Activated naive CD4-positive, alpha-beta T cell treated with anti-CD3 and anti-CD28 coated beads, Interleukin-2, amount 50 U/mL, for 72 hours (primary cell): ENCODE measurements around the gene NADSYN1. TPM values are rescaled to one million over a fixed set of nuclear protein-coding genes. Genes with fewer than 3 reads are reported as not detected.
"Not testable (repeated sequence)": the region's sequence is repeated elsewhere in the genome, so short reads cannot be mapped to it uniquely, and the experiment has no call there.

ENCODE experiments used
- ATAC-seq, 2 donors: fragments of 150-1000 bp; cut with Tn5 transposase; 2 replicates each; pipeline ENCODE4 v1.10.0; 2021; ENCODE audit warnings: mild to moderate bottlenecking in 2 of 2, moderate library complexity in 2 of 2
- DNase-seq, 2 donors: peaks; one replicate each; pipeline ENCODE4 v3.0.0; 2021 to 2022; ENCODE audit warnings: low spot score in 2 of 2
- H3K27ac Mint-ChIP-seq, 2 donors: one replicate each; pipeline ENCODE4 v1.8.0; 2022; ENCODE audit warnings: mild to moderate bottlenecking in 2 of 2, mixed read lengths in 2 of 2
- H3K36me3 Mint-ChIP-seq, 2 donors: one replicate each; pipeline ENCODE4 v1.8.0; 2022; ENCODE audit warnings: mixed read lengths in 2 of 2
- H3K9me3 Mint-ChIP-seq, 2 donors: one replicate each; pipeline ENCODE4 v1.8.0; 2022; ENCODE audit warnings: mixed read lengths in 2 of 2
- total RNA-seq, 2 donors: library from RNA; stranded (reverse); gene quantifications; one replicate each; pipeline ENCODE4 v1.2.3, GENCODE V29; 2022

NADSYN1 gene
- total RNA-seq, 2 donors from 2014 or later: 102 to 135 TPM

DNA sequence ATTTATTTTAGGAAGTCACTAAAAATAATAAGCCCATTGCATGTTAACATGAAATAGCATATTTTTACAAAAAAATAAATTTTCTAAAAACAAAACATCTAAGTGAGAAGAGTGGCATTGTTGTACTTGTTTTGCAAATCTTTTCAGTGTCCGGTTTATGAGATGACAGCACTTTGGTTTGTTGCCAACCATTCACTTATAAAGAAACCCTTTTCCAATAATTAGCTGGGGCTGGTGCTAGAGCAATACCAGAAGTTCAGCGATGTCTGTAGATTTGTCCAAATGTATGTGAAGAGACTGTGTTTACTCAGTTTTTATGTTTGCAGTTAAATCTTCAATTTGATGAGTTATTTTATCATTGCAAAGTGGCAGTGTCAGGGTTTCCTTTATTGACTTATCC lies 52.0 kb downstream of the NADSYN1 start:
- ATAC-seq: no peak
- DNase-seq: no peak
- Mint-ChIP-seq H3K36me3 (peaks cover 60 to 64% of the 10 kb centered on the region in 2 donors), H3K27ac (no peak overlapping the region), H3K9me3 (peaks cover 28% of the 10 kb centered on the region in 2 donors)

DNA sequence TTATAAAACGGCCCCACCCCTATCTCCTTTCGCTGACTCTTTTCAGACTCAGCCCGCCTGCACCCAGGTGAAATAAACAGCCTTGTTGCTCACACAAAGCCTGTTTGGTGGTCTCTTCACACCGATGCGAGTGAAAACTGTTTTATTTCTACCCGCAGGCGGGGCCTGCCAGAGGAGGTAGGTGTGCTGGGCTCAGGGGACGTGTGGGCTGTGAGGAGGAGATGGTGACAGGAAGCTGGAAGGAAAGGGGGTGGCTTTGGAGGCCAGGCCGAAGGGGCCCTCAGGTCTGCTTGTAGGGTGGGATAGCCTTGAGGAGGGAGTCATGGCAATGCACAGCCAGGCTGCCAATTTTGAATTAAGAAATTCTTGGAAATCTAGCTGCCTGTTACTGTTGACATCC lies 52.8 kb downstream of the NADSYN1 start:
- Mint-ChIP-seq H3K9me3 (peaks cover 28 to 29% of the 10 kb centered on the region in 2 donors), H3K27ac (no peak overlapping the region), H3K36me3 (peaks cover 55 to 57% of the 10 kb centered on the region in 2 donors)
- DNase-seq (no peak), ATAC-seq (no peak)

DNA sequence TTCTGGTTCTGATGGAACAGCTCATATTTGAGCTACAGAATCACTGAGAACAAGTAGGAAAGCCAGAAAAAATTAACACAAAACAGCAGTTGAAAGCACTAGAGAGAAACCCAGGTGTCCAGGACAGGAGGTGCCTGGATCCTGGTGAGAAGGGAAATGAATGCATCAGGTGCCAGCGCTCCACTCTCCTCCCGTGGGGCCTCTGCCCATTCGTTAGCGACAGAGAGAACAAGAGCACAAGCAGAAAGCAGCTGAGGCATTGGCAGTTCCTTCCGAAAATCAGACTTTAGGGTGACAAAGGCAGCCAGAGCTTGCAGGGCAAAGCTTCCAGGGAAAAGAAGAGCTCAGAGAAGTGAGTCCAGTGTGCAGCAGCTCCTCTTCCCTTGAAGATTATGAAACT lies 54.1 kb downstream of the NADSYN1 start:
- peaks cover 32% of the 10 kb centered on the region in 2 donors for H3K9me3 Mint-ChIP-seq
- H3K27ac Mint-ChIP-seq: no peak overlapping the region
- H3K36me3 Mint-ChIP-seq: peaks cover 59 to 67% of the 10 kb centered on the region in 2 donors
- DNase-seq: no peak
- ATAC-seq: no peak

DNA sequence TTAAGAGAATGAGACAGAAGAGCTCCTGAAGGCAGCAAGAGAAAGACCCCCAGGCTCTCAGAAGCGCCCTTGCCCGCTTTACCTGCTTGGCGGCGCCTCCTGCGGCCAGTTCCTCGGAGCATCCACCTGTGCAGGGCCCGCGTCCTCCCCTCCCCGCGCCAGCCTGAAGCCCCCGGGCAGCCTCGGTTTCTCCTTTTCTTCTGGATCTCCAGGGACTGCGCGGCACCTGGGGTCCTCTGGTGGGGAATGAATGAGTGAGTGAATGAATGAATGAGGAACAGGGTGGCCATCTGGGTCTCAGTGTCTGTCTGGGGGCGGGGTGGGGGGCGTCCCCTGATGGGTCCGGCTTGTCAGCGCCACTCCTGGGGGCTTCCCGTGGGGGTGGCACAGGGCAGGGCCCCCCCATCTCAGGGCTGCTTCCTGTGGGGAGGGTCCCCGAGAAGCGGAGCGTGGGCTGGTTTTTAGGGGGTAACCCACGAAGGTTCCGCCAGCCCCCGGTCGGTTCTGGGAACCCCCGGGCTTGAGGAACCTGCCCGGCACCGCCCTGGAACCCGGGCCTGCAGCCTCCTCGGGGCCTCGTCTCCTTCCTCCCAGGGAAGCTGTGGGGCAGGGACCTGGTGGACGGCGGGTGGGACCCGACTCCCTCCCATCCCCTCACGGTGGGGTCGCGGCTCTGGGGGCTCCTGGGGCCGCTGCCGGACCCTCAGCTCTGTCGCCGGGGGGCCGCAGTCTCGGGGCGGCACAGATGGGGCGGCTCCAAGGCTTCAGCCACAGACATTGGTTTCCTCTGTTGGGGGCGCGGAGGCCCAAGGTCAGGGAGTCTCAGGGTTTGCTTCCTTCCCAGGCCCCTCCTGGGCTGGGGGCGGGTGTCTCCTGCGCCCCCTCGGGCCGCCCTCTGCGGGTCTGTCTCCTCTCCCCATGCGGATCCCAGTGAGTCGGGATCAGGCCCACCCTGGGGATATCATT lies 65.8 kb downstream of the NADSYN1 start:
- H3K27ac Mint-ChIP-seq: peak overlapping the region in 1 of 2 donors; percentile 84
- peaks cover 10 to 19% of the 10 kb centered on the region in 2 donors for H3K9me3 Mint-ChIP-seq
- no peak for ATAC-seq
- H3K36me3 Mint-ChIP-seq: peaks cover 0 to 3% of the 10 kb centered on the region in 2 donors
- DNase-seq: no peak

- peaks cover 7 to 14% of the 10 kb centered on the region in 2 donors for H3K9me3 Mint-ChIP-seq
Measured at GRCh38 chr11:71519546-71519945, 66.5 kb downstream of the NADSYN1 start.

DNA sequence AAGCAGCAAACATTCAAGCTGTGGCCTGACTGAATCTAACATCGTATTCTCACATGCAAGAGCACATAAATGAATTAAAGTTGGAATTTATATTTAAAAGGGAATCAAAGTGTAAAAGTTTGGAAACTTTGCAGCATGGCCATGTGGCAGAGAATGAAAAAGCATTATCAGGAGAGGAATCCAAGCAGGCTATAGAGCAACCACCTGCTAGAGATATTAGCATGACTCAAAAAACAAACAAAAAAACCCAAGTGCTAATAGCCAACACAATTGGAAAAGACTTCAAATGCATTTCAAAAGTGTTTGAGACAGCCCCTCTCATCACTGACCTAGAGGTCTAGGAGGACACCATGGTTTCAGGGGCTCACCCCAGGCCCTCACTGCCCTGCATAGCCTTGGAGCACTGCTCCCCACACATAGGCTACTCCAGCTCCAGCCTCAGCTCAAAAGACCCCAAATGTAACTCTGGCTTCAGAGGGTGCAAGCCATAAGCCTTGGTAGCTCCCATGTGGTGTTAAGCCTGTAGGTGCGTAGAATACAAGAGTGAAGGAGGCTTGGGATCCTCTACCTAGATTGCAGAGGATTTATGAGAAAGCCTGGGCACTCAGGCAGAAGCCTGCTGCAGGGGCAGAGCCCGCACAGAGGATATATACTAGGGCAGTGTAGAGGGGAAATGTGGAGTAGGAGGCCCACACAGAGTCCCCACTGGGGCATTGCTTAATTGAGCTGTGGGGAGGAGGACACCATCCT lies 72.4 kb downstream of the NADSYN1 start:
- no peak for DNase-seq
- ATAC-seq: no peak
- Mint-ChIP-seq H3K9me3 (peaks cover 7 to 10% of the 10 kb centered on the region in 2 donors), H3K27ac (no peak overlapping the region), H3K36me3 (no peaks in the 10 kb centered on the region)

More at GRCh38 chr11:71519546-71519945, 66.5 kb downstream of the NADSYN1 start:
- Mint-ChIP-seq H3K36me3 (no peaks in the 10 kb centered on the region), H3K27ac (no peak overlapping the region)
- DNase-seq: no peak
- ATAC-seq: no peak

DNA sequence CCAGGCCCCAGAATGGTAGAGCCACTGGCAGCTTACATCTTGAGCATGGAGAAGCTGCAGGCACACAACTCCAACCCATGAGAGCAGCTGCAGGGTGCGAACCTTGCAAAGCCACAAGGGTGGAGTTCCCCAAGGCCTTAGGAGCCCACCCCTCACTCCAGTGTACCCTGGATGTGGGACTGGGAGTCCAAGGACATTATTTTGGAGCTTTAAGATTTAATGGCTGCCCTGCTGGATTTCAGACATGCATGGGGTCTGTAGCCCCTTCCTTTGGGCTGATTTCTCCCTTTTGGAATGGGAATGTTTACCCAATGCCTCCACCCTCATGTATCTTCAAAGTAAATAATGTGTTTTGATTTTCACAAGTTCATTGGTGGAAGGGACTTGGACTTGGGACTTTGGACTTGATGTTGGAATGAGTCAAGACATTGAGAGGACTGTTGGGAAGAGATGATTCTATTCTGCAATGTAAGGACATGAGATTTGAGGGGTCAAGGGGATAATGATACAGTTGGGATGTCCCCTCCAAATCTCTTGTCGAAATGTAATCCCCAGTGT lies 73.0 kb downstream of the NADSYN1 start:
- no peak overlapping the region for H3K27ac Mint-ChIP-seq

DNA sequence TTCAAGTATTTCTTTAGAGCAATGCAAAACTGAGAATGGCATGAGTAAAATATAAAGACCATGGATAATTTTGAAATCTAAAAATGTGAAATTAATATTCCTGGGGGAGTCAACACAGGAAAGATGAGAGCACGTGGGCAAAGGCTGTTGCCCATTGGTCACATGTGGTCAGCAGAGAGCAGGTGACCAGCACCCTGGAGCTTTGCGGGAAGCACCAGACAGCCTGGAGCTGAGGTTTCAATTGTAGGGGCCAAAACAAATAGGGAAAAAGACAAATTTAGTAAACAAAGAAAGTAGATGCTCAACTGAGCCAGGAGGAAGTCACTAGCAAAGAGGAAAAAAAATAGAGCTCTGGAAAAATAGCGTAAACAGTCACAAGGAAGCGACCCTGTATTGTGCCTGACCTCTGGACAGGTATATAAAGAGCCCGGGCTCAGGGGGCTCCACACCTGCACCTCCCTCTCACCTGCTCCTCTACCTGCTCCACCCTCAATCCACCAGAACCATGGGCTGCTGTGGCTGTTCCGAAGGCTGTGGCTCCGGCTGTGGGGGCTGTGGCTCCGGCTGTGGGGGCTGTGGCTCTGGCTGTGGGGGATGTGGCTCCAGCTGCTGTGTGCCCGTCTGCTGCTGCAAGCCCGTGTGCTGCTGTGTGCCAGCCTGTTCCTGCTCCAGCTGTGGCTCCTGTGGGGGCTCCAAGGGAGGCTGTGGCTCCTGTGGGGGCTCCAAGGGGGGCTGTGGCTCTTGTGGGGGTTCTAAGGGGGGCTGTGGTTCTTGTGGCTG lies 74.0 kb downstream of the NADSYN1 start, which contains the start of gene KRTAP5-7:
KRTAP5-7 (plus strand) TSS at position 472 of the 780 bp plus-strand sequence; CDS start at position 506, 34 bp downstream.
- ATAC-seq: not testable (repeated sequence)

More for the DNA sequence above, 73.0 kb downstream of the NADSYN1 start:
- no peaks in the 10 kb centered on the region for H3K36me3 Mint-ChIP-seq
- DNase-seq: no peak
- ATAC-seq: no peak
- peaks cover 5 to 7% of the 10 kb centered on the region in 2 donors for H3K9me3 Mint-ChIP-seq

DNA sequence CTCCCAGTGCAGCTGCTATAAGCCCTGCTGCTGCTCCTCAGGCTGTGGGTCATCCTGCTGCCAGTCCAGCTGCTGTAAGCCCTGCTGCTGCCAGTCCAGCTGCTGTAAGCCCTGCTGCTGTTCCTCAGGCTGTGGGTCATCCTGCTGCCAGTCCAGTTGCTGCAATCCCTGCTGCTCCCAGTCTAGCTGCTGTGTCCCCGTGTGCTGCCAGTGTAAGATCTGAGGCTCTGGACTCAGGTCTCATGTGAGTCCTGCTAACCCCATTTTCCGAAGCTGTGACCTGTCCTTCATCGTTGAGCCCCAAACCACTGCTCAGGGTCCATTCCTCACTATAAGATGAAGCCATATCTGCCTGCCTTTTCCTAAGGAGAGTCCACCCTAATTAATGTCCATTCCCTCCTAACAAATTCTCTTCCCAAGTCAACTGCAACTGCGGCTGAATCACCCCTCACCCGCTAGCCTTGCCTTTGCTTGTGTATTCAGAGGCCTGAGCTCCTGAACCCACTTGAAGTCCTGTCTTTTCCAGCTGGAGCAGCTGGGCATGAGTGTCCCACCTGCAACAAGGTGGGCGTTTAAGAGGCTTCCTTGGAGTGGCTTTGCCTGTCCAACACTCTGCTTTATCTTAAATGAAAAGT lies 74.7 kb downstream of the NADSYN1 start:
- no peaks in the 10 kb centered on the region for H3K36me3 Mint-ChIP-seq
- DNase-seq (no peak), ATAC-seq (no peak)
- no peak overlapping the region for H3K27ac Mint-ChIP-seq
- H3K9me3 Mint-ChIP-seq: no peaks in the 10 kb centered on the region

More for the DNA sequence above, 74.0 kb downstream of the NADSYN1 start, which contains the start of gene KRTAP5-7:
- not testable (repeated sequence) for H3K36me3 Mint-ChIP-seq, H3K27ac Mint-ChIP-seq, H3K9me3 Mint-ChIP-seq, DNase-seq

DNA sequence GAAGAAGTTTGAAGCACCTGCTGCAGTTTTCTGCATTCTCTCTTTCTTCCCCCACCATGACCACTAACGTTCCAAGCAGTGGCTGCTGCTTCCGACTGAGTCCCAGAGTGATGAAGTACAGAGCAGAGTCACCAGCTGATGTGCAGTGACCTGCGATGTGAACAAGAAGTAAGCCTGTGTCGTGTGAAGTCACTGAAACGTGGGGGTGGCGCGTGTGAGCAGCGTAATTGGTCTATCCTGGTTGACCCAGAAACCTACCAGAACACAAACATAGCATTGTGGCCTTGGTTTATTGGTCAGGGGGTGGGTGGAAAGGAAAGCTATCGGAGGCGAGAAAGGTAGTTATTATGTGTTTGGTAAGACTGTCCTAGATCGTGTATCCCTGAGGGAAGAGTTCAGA lies 77.6 kb downstream of the NADSYN1 start:
- DNase-seq (no peak), ATAC-seq (no peak)
- H3K36me3 Mint-ChIP-seq: no peaks in the 10 kb centered on the region
- H3K9me3 Mint-ChIP-seq: no peaks in the 10 kb centered on the region
- H3K27ac Mint-ChIP-seq: no peak overlapping the region

DNA sequence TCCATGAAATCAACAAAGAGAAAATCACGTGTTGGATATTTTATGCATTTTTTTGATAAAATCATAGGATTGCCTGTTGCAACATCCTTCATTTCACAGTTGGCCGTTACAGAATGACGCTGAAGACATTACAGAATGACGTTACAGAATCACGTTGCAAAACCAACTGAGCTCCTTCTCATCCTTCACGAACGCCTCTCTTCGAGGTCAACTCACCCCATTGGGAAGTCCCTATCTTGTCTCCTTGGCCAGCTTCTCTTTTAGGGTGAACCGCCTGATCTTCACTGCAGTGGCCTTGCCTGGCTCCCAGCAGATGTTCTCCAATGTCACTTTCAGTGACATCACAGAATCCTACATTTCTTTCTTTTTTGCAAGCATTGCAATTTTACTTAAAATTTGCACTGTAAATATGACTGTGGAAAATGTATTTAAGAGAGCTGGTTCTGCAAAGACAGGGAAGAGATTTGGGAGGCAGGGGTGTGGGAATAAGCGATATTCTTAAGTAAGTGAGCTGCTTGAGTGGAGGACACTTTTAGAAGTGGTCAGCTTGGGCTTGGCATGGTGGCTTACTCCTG lies 79.1 kb downstream of the NADSYN1 start:
- Mint-ChIP-seq H3K9me3 (no peaks in the 10 kb centered on the region), H3K36me3 (peaks cover 0 to 4% of the 10 kb centered on the region in 2 donors), H3K27ac (no peak overlapping the region)
- ATAC-seq (no peak), DNase-seq (no peak)

DNA sequence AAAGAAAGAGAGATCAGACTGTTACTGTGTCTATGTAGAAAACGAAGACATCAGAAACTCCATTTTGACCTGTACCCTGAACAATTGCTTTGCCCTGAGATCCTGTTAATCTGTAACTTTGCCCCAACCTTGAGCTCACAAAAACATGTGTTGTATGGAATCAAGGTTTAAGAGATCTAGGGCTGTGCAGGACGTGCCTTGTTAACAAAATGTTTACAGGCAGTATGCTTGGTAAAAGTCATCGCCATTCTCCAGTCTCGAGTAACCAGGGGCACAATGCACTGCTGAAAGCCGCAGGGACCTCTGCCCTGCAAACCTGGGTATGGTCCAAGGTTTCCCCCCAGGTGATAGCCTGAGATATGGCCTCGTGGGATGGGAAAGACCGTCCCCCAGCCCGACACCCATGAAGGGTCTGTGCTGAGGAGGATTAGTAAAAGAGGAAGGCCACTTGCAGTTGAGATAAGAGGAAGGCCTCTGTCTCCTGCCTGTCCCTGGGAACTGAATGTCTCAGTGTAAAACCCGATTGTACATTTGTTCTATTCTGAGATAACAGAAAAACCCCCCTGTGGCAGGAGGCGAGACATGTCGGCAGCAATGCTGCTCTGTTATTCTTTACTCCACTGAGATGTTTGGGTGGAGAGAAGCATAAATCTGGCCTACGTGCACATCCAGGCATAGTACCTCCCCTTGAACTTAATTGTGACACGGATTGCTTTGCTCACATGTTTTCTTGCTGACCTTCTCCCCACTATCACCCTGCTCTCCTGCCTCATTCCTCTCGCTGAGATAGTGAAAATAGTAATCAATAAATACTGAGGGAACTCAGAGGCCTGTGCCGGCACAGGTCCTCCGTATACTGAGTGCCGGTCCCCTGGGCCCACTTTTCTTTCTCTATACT lies 82.0 kb downstream of the NADSYN1 start:
- H3K27ac Mint-ChIP-seq, H3K36me3 Mint-ChIP-seq, ATAC-seq, H3K9me3 Mint-ChIP-seq, DNase-seq: not testable (repeated sequence)

GRCh38 chr11:71535825-71536224 lies 82.8 kb downstream of the NADSYN1 start:
- ATAC-seq: no peak
- Mint-ChIP-seq H3K9me3 (peaks cover 4% of the 10 kb centered on the region in 2 donors), H3K27ac (no peak overlapping the region), H3K36me3 (peaks cover 4 to 8% of the 10 kb centered on the region in 2 donors)
- DNase-seq: no peak

DNA sequence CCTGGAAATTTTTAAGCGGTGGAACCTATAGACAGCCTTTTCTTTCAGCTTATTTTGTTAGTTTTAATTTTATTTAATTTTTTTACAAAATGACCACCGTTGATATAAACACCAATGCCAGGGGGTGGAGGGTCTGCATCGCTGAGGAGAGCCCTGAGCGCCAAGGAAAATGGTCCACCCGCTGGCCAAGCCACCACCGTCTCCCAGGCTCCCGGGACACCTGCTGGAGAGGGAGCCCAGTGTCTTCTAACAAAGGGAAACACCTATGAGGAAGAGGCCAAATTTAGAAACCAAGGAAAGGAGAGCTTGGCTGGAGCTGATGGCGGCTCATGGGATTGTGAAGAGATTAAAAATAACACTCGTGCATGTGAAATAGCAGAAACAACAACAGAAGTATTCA lies 84.5 kb downstream of the NADSYN1 start:
- no peak overlapping the region for H3K27ac Mint-ChIP-seq
- H3K9me3 Mint-ChIP-seq: peaks cover 11 to 16% of the 10 kb centered on the region in 2 donors
- DNase-seq (no peak), ATAC-seq (no peak)
- H3K36me3 Mint-ChIP-seq: peaks cover 13 to 15% of the 10 kb centered on the region in 2 donors
